Retina (tissue), 1 donor: ENCODE measurements around the gene ATP7A.
"Not testable (repeated sequence)": the region's sequence is repeated elsewhere in the genome, so short reads cannot be mapped to it uniquely, and the experiment has no call there.

ENCODE experiments used
- DNase-seq: peaks from one replicate; pipeline ENCODE4 v3.0.0-alpha.2; 2016

The ATP7A gene

GRCh38 chrX:78042601-78043000, 132.1 kb downstream of the ATP7A start:
- DNase-seq: no peak

GRCh38 chrX:78046362-78046761, 135.9 kb downstream of the ATP7A start:
- no peak for DNase-seq

GRCh38 chrX:78048052-78048451, 137.6 kb downstream of the ATP7A start:
- no peak for DNase-seq

GRCh38 chrX:78063687-78064086, 153.2 kb downstream of the ATP7A start:
- no peak for DNase-seq

- DNase-seq: no peak
Observed at GRCh38 chrX:78064152-78064551, 153.7 kb downstream of the ATP7A start.

- not testable (repeated sequence) for DNase-seq
Observed at GRCh38 chrX:78064698-78065601, 154.5 kb downstream of the ATP7A start.

- no peak for DNase-seq
Observed at GRCh38 chrX:78066110-78066509, 155.6 kb downstream of the ATP7A start.

DNA sequence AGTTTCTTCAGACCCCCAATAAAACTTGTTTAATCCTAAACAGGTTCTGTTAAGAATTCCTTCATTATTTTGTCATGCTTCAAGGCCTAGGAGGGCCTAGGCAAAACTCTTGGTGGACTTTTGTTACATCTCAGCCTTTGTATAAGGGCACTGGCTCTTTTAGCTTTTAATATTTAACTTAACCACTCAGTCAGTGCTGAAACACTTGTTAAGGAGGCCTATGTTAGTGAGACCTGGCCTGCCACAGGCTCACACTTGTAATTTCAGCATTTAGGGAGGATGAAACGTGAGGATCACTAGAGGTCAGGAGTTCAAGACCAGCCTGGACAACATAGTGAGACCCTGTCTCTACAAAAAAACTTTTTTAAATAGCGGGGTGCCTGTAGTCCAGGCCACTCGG, 160.8 kb downstream of the ATP7A start:
- DNase-seq: no peak

- DNase-seq: not testable (repeated sequence)
Observed at GRCh38 chrX:78073147-78074077, 162.9 kb downstream of the ATP7A start.

GRCh38 chrX:78074088-78074487, 163.6 kb downstream of the ATP7A start:
- DNase-seq: no peak

- no peak for DNase-seq
Observed at GRCh38 chrX:78075787-78076389, 165.4 kb downstream of the ATP7A start.

- DNase-seq: not testable (repeated sequence)
Observed at GRCh38 chrX:78081413-78081812, 170.9 kb downstream of the ATP7A start.

DNA sequence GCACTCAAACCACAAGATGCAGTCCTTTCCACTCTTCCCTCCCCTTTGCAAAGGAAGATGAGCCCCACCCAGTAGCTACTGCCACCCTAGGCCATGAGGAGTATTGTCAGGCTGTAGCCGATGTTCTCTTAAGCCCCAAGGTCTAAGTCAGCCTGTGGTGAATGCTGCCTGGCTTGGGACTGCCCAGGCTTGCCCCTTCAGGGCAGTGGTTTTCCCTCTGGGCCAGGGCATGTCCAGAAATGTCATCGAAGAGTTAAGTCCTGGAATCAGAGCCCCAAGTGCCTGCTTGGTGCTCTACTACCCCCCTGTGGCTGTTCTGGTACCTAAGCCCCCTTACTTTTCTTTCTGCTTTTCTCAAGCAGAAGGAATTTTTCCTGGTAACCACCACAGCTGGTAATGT, 181.8 kb downstream of the ATP7A start:
- no peak for DNase-seq

DNA sequence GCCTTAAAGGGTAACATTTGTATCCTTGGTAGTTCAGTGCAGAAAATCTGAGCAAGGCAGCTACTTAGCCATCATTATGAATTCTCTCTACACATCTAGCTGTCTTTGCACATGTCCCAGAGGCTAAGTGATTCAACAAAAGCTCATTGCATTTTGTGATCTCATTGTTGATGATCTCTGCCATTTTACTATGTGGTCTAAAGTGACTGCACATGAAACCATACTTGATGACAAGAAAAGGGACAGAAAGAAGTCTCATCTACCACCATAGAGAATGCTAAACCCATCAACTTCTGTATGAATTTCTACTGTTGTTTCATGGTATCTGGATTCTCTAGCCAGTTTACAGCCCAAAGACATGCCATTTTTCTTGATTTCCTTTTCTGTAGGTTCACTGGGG, 187.6 kb downstream of the ATP7A start:
- no peak for DNase-seq
